GM12878 (cell line): ENCODE results near the gene ZNF169. TPM values are rescaled to one million over a fixed set of nuclear protein-coding genes. Genes with fewer than 3 reads are reported as not detected.
A peak's percentile ranks its signal among the peaks of the same experiment; 100 is the strongest.

Experiments
- ATAC-seq: fragments of 200-7000 bp; cut with Tn5 transposase; 3 replicates; pipeline ENCODE4 v1.9.1; 2020; ENCODE audit warnings: mild to moderate bottlenecking, moderate library complexity
- Bru-seq: library from RNA; stranded (reverse); fragments of 400-500 nt; gene quantifications from one replicate; lab custom pipeline; 2021; lab: Mats Ljungman, UMichigan
- BruChase-seq, 2 experiments: library from RNA; stranded (reverse); fragments of 400-500 nt; gene quantifications; one replicate each; lab custom pipeline; 2021; lab: Mats Ljungman, UMichigan
- BruUV-seq: library from RNA; stranded (reverse); fragments of 400-500 nt; replicated peaks from 2 replicates; lab custom pipeline; 2021; lab: Mats Ljungman, UMichigan
- CTCF ChIA-PET: fragments of 300-600 bp; sonication (Branson Sonifier 250); formaldehyde crosslinking; extraction: SDS; loops from one replicate; lab custom pipeline; 2021; ENCODE audit warnings: inconsistent platforms; lab: Yijun Ruan, JAX
- POLR2A ChIA-PET: fragments of 350-600 bp; formaldehyde crosslinking; extraction: SDS; loops from one replicate; lab custom pipeline; 2021; ENCODE audit warnings: inconsistent platforms; lab: Charles Lee
- RAD21 ChIA-PET: fragments of 300-600 bp; sonication (Branson Sonifier 250); formaldehyde crosslinking; loops from one replicate; lab custom pipeline; 2023; ENCODE audit warnings: antibody characterized with exemption; ENCODE audit not compliant: unreplicated experiment; lab: Charles Lee
- SMC1A ChIA-PET: fragments of 300-600 bp; sonication (Branson Sonifier 250); formaldehyde crosslinking; loops from one replicate; lab custom pipeline; 2023; ENCODE audit not compliant: unreplicated experiment, uncharacterized antibody; lab: Charles Lee
- DNase-seq: peaks from one replicate; pipeline ENCODE4 v3.0.0-alpha.2; 2011; ENCODE audit warnings: low read depth, low spot score
- FAIRE-seq: peaks from 3 replicates; lab custom pipeline; 2011; peaks lifted over from hg19 to GRCh38; lab: Jason Lieb, UNC
- H2AFZ ChIP-seq: 2 replicates; pipeline ENCODE4 v1.6.0; 2011; ENCODE audit warnings: low read depth, low read length, control low read depth; ENCODE audit not compliant: control insufficient read depth
- H3K27ac ChIP-seq: 2 replicates; pipeline ENCODE4 v1.5.1; 2011; ENCODE audit warnings: control low read depth; ENCODE audit not compliant: control insufficient read depth, insufficient read depth
- H3K27me3 ChIP-seq, 2 experiments: replicated peaks in 1 of 2; 2 replicates each; pipeline versions ENCODE4 v1.6.0 to v1.6.1; 2011; ENCODE audit warnings: low read length in 1 of 2; ENCODE audit not compliant: control insufficient read depth in 2 of 2, insufficient read depth in 2 of 2
- H3K36me3 ChIP-seq, 2 experiments: 2 replicates each; pipeline ENCODE4 v1.5.1; 2011; ENCODE audit warnings: low read length in 1 of 2; ENCODE audit not compliant: control insufficient read depth in 2 of 2, insufficient read depth in 2 of 2
- H3K4me1 ChIP-seq: 2 replicates; pipeline ENCODE4 v1.6.1; 2011; ENCODE audit warnings: mild to moderate bottlenecking, low read length, moderate library complexity, mixed read lengths; ENCODE audit not compliant: control insufficient read depth, insufficient read depth
- H3K4me2 ChIP-seq: 2 replicates; pipeline ENCODE4 v1.6.0; 2011; ENCODE audit warnings: control low read depth; ENCODE audit not compliant: control insufficient read depth, insufficient read depth
- H3K4me3 ChIP-seq: fragments of 200-600 bp; sonication (generic); 2 replicates; pipeline ENCODE4 v1.5.1; 2016
- H3K79me2 ChIP-seq: 2 replicates; pipeline ENCODE4 v1.6.0; 2011; ENCODE audit warnings: low read length; ENCODE audit not compliant: control insufficient read depth, insufficient read depth
- H3K9ac ChIP-seq: 2 replicates; pipeline ENCODE4 v1.8.0; 2011; ENCODE audit warnings: low read length, control low read depth, mixed read lengths; ENCODE audit not compliant: control insufficient read depth, insufficient read depth
- H3K9me3 ChIP-seq: replicated peaks from 3 replicates; pipeline ENCODE4 v1.5.1; 2011; ENCODE audit warnings: mild to moderate bottlenecking, low read length; ENCODE audit not compliant: control insufficient read depth, insufficient read depth
- H4K20me1 ChIP-seq: 2 replicates; pipeline ENCODE4 v1.6.0; 2011; ENCODE audit not compliant: control insufficient read depth, insufficient read depth
- ATF2 ChIP-seq: IDR thresholded peaks from 2 replicates; pipeline ENCODE4 v1.6.1; 2012; ENCODE audit warnings: low read length, inconsistent platforms
- CBX3 ChIP-seq: fragments of 200-600 bp; sonication (generic); IDR thresholded peaks from 2 replicates; pipeline ENCODE4 v1.6.1; 2016; ENCODE audit warnings: low read depth, borderline replicate concordance
- CREM ChIP-seq: IDR thresholded peaks from 2 replicates; pipeline ENCODE4 v1.6.1; 2014; ENCODE audit warnings: antibody characterized with exemption, low read depth
- EGR1 ChIP-seq, 2 experiments: IDR thresholded peaks; 1 replicate in 1 of 2; 2 replicates in 1 of 2; pipeline ENCODE4 v1.6.1; 2011 to 2012; ENCODE audit warnings: low read depth in 2 of 2, low read length in 2 of 2, borderline replicate concordance in 1 of 2, mild to moderate bottlenecking in 1 of 2, moderate library complexity in 1 of 2
- NKRF ChIP-seq: fragments of 450-650 bp; conservative IDR thresholded peaks from 2 replicates; pipeline ENCODE4 v1.6.1; 2017; ENCODE audit warnings: mild to moderate bottlenecking, moderate library complexity
- NR2C2 ChIP-seq: IDR thresholded peaks from 2 replicates; pipeline ENCODE4 v1.6.1; 2011; ENCODE audit warnings: borderline replicate concordance, low read depth; ENCODE audit not compliant: control insufficient read depth, insufficient read length
- POLR2AphosphoS5 ChIP-seq: IDR thresholded peaks from 2 replicates; pipeline ENCODE4 v1.6.1; 2011; ENCODE audit warnings: mild to moderate bottlenecking, low read length, inconsistent platforms
- RB1 ChIP-seq: fragments of 450-650 bp; formaldehyde crosslinking; IDR thresholded peaks from 2 replicates; pipeline ENCODE4 v1.6.1; 2017; ENCODE audit warnings: mild to moderate bottlenecking, borderline replicate concordance
- RBBP5 ChIP-seq: fragments of 200-600 bp; sonication (generic); conservative IDR thresholded peaks from 2 replicates; pipeline ENCODE4 v1.6.1; 2016
- RELA ChIP-seq: fragments of 450-650 bp; IDR thresholded peaks from 2 replicates; pipeline ENCODE4 v1.8.0; 2014; ENCODE audit warnings: borderline replicate concordance; ENCODE audit not compliant: partially characterized antibody
- SPI1 ChIP-seq: IDR thresholded peaks from 2 replicates; pipeline ENCODE4 v1.6.1; 2011; ENCODE audit warnings: low read depth, mild to moderate bottlenecking, low read length, moderate library complexity, borderline replicate concordance; ENCODE audit not compliant: insufficient read depth
- SUZ12 ChIP-seq: fragments of 200-600 bp; sonication (generic); IDR thresholded peaks from one replicate; pipeline ENCODE4 v1.6.1; 2018; ENCODE audit warnings: antibody characterized with exemption, mild to moderate bottlenecking; ENCODE audit not compliant: unreplicated experiment
- TARDBP ChIP-seq: IDR thresholded peaks from 2 replicates; pipeline ENCODE4 v1.6.1; 2016; ENCODE audit warnings: borderline replicate concordance
- YBX1 ChIP-seq: fragments of 450-650 bp; IDR thresholded peaks from 2 replicates; pipeline ENCODE4 v1.6.1; 2016; ENCODE audit warnings: antibody characterized with exemption
- WGBS: methylation state at CpG from one replicate; pipeline ENCODE4 v1.1.6; 2016; ENCODE audit warnings: low lambda C conversion rate; ENCODE audit not compliant: insufficient replicate concordance, insufficient coverage; ENCODE audit errors: missing lambda C conversion rate; 5-methylcytosine and 5-hydroxymethylcytosine counted together
- in situ Hi-C: fragments of 300-500 bp; cut with MboI; formaldehyde crosslinking; loops from 9 replicates; pipeline ENCODE4 v1.14.3; 2018; ENCODE audit warnings: mixed read lengths
- intact Hi-C: fragments of 100-400 bp; cut with micrococcal nuclease; formaldehyde crosslinking; loops from one replicate; pipeline ENCODE4 v1.14.2; 2022; ENCODE audit not compliant: unreplicated experiment
- long read RNA-seq, 2 experiments: library from polyadenylated mRNA; unstranded; transcript quantifications; one replicate each; pipeline ENCODE4 v2.0.0, GENCODE V29; 2019 to 2020
- polyA minus RNA-seq, 3 experiments: library from RNA; depleted of rRNA, polyadenylated mRNA; stranded (reverse); fragments of >200 nt; gene quantifications; 2 replicates each; pipeline ENCODE4 v1.2.3, GENCODE V29; 2011
- polyA plus RNA-seq, 11 experiments: library from polyadenylated mRNA; depleted of rRNA in 4 of 11; unstranded in 6 of 11; stranded (reverse) in 5 of 11; fragments of >200 nt; fragmentation: Nextera tagmentation in 4 of 11; fragmentation: Illumina TruSeq in 1 of 11; extraction: Ambion mirVana in 4 of 11; extraction: Trizol in 1 of 11; gene quantifications; 1 replicate in 1 of 11; 2 replicates in 10 of 11; pipeline versions ENCODE4 v1.2.1 to v1.2.3, GENCODE V29; 2011 to 2016; ENCODE audit warnings: inconsistent platforms in 2 of 11, missing spikeins in 2 of 11, low read depth in 1 of 11
- total RNA-seq, 4 experiments: library from RNA; depleted of rRNA in 3 of 4; stranded (reverse); fragments of >200 nt in 3 of 4; fragmentation: Illumina TruSeq in 1 of 4; extraction: Trizol in 1 of 4; gene quantifications; 2 replicates each; pipeline versions ENCODE4 v1.2.1 to v1.2.3, GENCODE V29; 2013 to 2021

Gene ZNF169
- 58.1 and 58.8 TPM in 2 replicates for total RNA-seq (2013; cell fraction: nucleolus; rRNA removed)
- total RNA-seq (2014; rRNA removed) (6.4 and 6.6 TPM in 2 replicates), total RNA-seq (2014; rRNA removed; fragmentation: Illumina TruSeq; extraction: Trizol) (5.9 and 6.3 TPM in 2 replicates), total RNA-seq (2021) (4.6 and 5.4 TPM in 2 replicates), polyA plus RNA-seq (2011; rRNA removed) (15.7 and 19.0 TPM in 2 replicates), polyA plus RNA-seq (2014; fragmentation: Illumina TruSeq; extraction: Trizol) (8.5 and 8.8 TPM in 2 replicates), polyA plus RNA-seq (2014; fragmentation: Nextera tagmentation; extraction: Ambion mirVana) (1 to 10 TPM; 2.2 TPM), polyA plus RNA-seq (2014; rRNA removed) (9.1 and 10.0 TPM in 2 replicates), polyA plus RNA-seq (2016; fragmentation: Nextera tagmentation; extraction: Ambion mirVana) (1 to 10 TPM; 4.1 to 5.1 TPM), polyA minus RNA-seq (2011; rRNA and poly(A)+ RNA removed) (20.7 and 21.7 TPM in 2 replicates), Bru-seq, nascent RNA (percentile 76 among the genes with signal in this experiment), BruChase-seq, experiment 1, labeled RNA remaining after a 6-hour chase (percentile 71 among the genes with signal in this experiment), BruChase-seq, experiment 2, labeled RNA remaining after a 2-hour chase (percentile 69 among the genes with signal in this experiment)
- polyA plus RNA-seq (2011; ENCODE audit: low read depth) = 7.0 TPM
- polyA plus RNA-seq (2011; cell fraction: cytosol; rRNA removed) = 11.7 and 12.9 TPM in 2 replicates
- polyA plus RNA-seq (2011; cell fraction: nucleus; rRNA removed) = 17.0 and 20.3 TPM in 2 replicates
- polyA plus RNA-seq (2012) = 4.0 and 5.0 TPM in 2 replicates
- polyA minus RNA-seq (2011; cell fraction: cytosol; rRNA and poly(A)+ RNA removed) = 1.6 and 3.0 TPM in 2 replicates
- 6.5 and 14.8 TPM in 2 replicates for polyA minus RNA-seq (2011; cell fraction: nucleus; rRNA and poly(A)+ RNA removed)
- long read RNA-seq, experiment 1, partial matches to known transcripts = 1 of 2 reads
- long read RNA-seq, experiment 1, other reads (novel, unspliced or antisense) = 1 of 2 reads
- long read RNA-seq, experiment 2, partial matches to known transcripts = 1 of 11 reads
- long read RNA-seq, experiment 2, other reads (novel, unspliced or antisense) = 9 of 11 reads

DNA sequence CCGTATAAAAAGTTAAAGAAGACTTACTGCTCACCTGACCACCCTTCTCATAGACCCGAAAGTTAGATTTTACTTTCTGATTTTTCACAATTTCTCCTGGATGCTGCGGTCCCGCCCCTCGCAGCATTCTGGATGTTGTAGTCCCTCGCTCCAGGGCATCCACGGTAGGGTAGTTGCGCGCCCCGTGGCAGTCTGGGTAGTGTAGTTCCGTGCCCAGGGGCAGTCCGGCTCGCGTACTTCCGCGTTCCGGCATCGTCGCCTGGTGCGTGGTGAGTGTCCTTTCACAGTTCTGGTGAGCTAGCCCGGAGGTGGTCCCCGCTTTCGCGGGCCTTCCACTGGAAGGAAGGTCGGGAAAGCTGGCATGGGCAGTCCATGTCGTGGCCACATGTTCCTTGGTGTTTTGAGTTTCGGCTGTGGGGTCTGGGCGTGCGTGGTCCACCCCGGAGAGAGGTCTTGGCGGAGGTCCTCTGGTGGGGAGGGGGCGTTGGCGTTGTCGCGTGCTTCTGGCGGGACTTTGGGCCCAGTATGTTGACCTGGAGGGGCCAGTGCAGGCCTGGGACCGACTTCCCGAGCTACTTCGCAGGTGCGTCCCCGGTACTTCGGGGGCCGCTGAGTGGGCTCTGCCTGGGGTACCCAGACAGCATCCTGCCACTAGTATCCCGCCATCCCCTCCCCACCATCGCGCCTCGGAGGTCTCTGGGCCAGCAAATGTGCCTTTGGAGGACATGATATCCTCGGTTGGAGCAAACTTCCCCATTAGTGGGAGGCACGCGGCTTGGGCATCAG, at the start of gene ZNF169:
ZNF169 (plus strand) TSS at position 222 of the 786 bp plus-strand sequence. CDS start 19,515 bp downstream, outside the sequence.
- H3K79me2 ChIP-seq = peaks cover 16% of the 10 kb centered on the region
- peak within 1 kb of the TSS; percentile 91 for H2AFZ ChIP-seq
- ChIA-PET CTCF (no interaction called here), RAD21 (interaction anchor here (0.6 to 0.8 kb wide), 3 partner anchors 46 to 644 kb away, joined by 3 read pairs; no protein-coding TSS in a partner anchor), SMC1A (no interaction called here), POLR2A (no interaction called here)
- FAIRE-seq (peak; percentile 96), ATAC-seq (peak; percentile 100), DNase-seq (peak; percentile 53)
- no peaks in the 10 kb centered on the region for H4K20me1 ChIP-seq
- H3K9ac ChIP-seq = peak within 1 kb of the TSS; percentile 85
- WGBS = 3% methylated on average over 45 of the region's 50 CpGs
- peaks cover 4% of the 10 kb centered on the region; the same call in 1 of the 2 replicates for H3K4me1 ChIP-seq
- no peaks in the 10 kb centered on the region for H3K27me3 ChIP-seq
- H3K36me3 ChIP-seq = no peaks in the 10 kb centered on the region
- BruUV-seq = TSS peak; percentile 83
- in situ Hi-C loops (no loop called here), intact Hi-C loops (loop anchor here (5.0 kb wide), 1 partner anchor 92 kb away; no protein-coding TSS in a partner anchor)
- H3K9me3 ChIP-seq = no peaks in the 10 kb centered on the region
- H3K4me2 ChIP-seq = peak within 1 kb of the TSS; percentile 65
- H3K27ac ChIP-seq = peak within 1 kb of the TSS; percentile 83
- peak within 1 kb of the TSS; percentile 88 for H3K4me3 ChIP-seq
- TF ChIP-seq RB1 = 0 out of 2 replicates have a peak, but pooled peaks have one; percentile 37
- TF ChIP-seq NKRF = peak; percentile 56; the same call in 1 of the 2 replicates
- peak; percentile 87; the same call in 1 of the 2 replicates for TF ChIP-seq TARDBP
- no peak for TF ChIP-seq SUZ12
- TF ChIP-seq CBX3 = no peak
- no peak for TF ChIP-seq ATF2
- no peak for TF ChIP-seq RELA
- TF ChIP-seq CREM = peak; percentile 93
- TF ChIP-seq SPI1 = no peak
- TF ChIP-seq YBX1 = no peak
- no peak for TF ChIP-seq RBBP5
- peak; percentile 80 for TF ChIP-seq POLR2AphosphoS5
- peak in 1 of 2 experiments; percentile 1; a peak in 1 of 3 replicates for TF ChIP-seq EGR1 (IDR thresholded peaks at IDR 0.05; ENCODE audit: borderline replicate concordance in 1 of 2, low read depth in 2 of 2, low read length in 2 of 2)
- no peak for TF ChIP-seq NR2C2
